ENCODE data around the gene PER1.

PER1 gene, protein sequence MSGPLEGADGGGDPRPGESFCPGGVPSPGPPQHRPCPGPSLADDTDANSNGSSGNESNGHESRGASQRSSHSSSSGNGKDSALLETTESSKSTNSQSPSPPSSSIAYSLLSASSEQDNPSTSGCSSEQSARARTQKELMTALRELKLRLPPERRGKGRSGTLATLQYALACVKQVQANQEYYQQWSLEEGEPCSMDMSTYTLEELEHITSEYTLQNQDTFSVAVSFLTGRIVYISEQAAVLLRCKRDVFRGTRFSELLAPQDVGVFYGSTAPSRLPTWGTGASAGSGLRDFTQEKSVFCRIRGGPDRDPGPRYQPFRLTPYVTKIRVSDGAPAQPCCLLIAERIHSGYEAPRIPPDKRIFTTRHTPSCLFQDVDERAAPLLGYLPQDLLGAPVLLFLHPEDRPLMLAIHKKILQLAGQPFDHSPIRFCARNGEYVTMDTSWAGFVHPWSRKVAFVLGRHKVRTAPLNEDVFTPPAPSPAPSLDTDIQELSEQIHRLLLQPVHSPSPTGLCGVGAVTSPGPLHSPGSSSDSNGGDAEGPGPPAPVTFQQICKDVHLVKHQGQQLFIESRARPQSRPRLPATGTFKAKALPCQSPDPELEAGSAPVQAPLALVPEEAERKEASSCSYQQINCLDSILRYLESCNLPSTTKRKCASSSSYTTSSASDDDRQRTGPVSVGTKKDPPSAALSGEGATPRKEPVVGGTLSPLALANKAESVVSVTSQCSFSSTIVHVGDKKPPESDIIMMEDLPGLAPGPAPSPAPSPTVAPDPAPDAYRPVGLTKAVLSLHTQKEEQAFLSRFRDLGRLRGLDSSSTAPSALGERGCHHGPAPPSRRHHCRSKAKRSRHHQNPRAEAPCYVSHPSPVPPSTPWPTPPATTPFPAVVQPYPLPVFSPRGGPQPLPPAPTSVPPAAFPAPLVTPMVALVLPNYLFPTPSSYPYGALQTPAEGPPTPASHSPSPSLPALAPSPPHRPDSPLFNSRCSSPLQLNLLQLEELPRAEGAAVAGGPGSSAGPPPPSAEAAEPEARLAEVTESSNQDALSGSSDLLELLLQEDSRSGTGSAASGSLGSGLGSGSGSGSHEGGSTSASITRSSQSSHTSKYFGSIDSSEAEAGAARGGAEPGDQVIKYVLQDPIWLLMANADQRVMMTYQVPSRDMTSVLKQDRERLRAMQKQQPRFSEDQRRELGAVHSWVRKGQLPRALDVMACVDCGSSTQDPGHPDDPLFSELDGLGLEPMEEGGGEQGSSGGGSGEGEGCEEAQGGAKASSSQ (N-terminal part only)

DNA sequence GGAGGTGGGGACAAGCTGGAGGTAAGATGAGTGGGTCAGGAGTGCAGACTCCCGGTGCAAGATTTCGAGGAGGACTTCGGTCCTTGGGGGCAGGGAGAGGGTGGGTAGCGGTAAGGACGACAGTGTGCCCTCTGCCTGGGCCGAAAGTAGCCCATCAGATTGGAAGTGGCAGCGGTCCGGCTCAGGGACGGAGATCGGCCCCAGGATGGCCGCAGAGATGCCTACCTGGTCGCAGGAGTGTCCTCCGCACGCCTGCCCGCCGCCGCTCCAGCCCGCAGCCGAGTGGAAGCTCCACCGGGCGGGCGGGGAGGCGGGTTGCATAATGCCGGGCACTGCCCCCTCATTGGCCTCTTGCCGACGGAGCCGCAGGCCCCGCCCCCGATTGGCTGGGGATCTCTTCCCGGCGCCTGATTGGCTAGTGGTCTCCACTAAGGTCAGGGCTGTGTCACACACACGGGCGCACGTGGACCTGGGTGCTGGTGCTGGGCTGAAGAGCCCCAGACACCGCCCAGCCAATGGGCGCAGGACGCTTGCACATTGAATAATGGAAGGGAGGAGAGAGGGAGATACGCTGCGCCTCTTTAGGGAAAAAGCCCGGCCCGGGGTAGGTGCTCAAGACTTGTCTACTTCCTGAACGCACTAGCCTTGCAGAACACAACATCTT, at the start of gene PER1:
Gene PER1, minus strand, starts transcription at position 293 of the 664 bp plus-strand sequence. CDS start 1,698 bp downstream, outside the sequence.
- DNase-seq (ENCODE audit: low spot score) = peak; percentile 95

DNA sequence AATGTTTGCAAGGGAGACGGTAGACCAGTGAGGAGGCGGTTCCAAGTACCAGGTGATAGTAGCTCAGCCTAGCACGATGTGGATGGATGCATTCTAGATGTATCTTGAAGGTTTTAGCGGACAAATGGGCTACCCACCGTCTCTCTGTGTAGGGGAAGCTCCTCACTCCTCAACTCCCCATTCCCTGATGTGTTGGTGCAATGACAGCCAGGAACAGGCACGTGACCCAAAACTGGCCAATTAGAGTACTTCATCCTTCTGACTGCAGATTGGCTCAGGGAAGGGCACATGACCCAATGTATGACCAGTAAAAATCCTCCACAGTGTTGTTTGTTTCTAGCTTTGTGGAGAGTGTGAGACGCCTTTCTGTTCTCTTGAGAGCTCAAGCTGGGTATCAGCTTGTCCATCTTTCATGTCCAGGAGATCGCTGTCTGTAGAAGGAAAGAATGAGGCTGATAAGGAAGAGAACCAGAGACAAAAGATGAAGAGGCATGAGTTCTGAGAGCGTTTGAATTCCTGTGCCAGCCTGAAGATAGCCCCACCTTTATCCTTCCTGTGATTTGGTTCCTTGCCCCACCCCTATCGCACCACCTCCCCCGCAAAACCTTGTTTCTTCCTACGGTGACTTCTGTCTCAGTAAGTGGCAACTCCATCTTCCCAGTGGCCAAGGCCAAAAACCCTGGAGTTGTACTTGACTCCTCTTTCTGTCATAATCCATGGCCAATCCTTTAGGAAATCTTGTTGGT, 40.0 kb upstream of the PER1 start:
- DNase-seq (ENCODE audit: low spot score) = peak; percentile 89

DNA sequence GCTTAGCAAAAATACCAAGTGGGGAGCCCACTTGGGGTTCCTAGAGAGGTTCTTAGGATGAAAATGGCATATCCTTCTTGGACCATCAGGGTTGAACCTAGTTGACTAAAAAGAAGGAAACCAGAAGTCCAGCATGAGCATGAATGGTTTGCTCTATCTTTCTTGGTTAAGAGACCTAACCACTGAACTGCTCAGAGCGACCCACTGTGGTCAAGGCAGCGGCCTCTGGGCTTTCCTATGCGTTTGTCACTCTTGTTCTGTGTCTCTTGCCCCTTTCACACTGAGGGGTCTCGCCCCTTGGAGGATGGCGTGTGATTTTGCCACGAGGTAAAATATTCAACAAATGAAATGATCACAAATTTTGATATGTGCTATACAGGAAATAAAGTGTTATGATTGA, 38.3 kb upstream of the PER1 start:
- DNase-seq (ENCODE audit: low spot score) = no peak

DNA sequence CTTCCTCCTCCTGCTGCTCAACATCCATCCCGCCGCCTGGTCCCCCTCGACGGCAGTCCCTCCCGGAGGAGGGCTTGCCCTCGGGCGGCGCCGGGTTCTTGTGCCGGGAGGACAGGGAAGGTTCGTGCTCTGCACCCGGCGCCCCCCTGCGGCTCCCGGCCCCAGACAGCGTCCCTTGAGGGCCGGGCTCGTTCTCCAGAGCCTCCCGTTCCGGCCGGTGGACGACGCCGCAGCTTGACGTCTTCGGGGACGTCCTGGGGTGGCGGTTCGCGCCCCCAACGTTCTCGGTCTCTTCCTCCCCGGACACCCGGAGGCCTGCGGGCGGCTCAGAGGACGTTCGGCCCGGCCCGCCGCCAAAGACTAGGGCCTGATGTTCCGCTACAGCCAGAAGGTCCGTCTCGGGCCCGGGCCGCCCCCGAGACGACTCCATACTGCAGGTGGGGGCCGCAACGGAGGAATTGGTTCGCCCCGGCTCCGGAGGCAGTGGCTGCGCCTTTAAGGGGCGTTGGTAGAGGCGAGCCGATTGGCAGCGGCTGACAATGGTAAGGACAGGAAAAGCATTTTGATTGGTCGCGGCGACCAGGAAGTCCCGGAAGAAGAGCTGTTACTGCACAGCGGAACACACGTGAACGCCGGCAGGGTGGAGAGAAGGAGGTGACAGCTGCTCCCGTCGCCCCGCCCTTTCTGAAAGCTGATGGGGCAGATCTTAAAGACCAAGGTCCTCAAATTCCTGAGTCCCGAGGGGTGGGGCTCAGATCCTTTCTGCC, 37.7 kb upstream of the PER1 start, which contains the start of gene BORCS6:
Gene BORCS6, minus strand, starts transcription at position 470 of the 767 bp plus-strand sequence. Its CDS starts 40 bp downstream, at position 430.
- DNase-seq (ENCODE audit: low spot score) = peak; percentile 99

DNA sequence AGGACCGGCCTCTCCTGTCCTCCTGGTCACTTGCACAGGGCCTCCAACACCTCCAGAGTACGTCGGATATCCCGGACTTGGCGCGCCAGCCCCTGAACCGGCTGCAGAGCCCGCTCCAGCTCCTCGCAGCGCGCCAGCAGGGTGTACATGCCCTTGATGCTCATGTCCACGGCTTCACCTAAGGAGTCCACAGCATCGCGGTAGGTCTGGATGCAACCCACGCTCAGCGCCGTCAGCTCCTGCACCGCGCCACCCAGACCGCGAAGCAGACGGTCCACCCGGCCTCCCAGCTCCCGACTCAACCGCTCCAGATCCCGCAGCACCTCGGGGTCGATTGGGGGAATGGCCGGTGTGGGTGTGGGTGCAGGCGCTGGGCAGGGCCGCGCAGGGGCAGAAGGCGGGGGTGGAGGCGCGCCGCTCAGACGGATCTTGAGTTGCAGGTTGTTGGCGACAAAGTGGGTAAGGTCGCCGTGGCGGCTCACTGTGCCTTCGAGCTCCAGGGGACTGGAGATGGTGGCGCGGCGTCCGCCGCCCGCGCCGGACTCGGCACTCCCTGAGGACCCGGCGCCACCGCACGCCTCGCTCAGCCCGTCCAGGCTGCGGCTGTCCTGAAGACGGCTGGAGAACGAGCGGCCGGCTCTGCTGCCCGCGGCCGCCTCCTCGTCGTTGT, 37.0 kb upstream of the PER1 start:
- DNase-seq (ENCODE audit: low spot score) = no peak

DNA sequence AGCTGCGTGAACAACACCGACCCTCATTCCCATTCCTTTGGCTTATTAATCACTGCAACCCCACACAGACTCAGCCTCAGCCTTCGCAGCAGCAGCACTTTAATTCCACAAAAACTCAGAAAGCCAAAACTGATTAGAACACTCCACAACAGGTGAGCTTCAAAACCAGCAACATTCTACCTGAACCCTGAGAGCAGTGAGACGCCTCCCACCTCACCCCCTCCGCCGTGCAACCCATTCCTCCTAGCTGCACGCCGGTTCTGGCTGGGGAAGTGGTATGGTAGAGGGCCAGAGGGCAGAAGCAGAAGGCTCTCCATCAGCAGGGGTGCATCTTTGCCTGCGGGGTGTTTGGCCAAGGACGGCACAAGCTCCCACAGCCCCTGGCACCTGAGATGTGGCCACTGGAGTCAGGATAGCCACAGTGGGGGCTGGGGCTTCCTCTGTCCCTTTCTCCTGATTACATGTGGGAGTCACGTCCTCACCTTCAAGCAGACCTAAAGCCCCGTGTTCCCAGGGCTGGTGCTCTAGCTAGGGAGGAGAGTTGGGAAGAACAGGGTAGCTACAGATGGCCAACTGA, 36.1 kb upstream of the PER1 start:
- DNase-seq (ENCODE audit: low spot score) = no peak

DNA sequence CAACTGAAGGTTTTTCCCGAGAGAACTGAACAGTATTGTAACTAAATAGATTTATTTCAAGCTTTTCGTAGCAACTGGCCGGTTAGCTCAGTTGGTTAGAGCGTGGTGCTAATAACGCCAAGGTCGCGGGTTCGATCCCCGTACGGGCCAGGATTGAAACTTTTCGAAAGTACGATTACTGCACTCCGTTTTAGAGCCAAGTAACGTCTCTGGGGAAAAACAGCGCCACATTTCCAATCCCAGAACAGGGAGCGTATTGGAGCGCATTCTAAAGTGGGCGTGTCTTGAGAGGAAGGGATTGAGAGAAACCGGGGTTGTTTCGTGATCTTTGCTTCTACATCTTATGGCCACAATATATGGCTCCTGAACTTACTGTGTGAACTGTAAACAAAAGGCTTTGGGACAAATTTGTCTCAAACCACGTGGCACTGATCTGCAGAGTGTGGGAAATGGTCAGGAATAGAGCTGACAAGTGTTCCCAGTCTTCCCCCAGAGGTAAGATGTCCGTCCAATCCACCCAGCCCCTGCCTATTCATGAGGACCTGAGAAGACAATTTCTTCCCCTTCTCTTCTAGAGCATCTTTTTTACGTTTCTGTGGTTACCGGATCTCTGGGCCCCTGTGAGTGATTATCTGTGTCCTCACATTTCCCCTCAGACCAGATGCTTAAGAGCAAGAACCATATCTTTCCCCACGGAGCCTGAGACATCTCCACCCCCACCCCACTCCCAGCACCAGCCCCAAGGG, 35.5 kb upstream of the PER1 start:
- DNase-seq (ENCODE audit: low spot score) = peak; percentile 97

DNA sequence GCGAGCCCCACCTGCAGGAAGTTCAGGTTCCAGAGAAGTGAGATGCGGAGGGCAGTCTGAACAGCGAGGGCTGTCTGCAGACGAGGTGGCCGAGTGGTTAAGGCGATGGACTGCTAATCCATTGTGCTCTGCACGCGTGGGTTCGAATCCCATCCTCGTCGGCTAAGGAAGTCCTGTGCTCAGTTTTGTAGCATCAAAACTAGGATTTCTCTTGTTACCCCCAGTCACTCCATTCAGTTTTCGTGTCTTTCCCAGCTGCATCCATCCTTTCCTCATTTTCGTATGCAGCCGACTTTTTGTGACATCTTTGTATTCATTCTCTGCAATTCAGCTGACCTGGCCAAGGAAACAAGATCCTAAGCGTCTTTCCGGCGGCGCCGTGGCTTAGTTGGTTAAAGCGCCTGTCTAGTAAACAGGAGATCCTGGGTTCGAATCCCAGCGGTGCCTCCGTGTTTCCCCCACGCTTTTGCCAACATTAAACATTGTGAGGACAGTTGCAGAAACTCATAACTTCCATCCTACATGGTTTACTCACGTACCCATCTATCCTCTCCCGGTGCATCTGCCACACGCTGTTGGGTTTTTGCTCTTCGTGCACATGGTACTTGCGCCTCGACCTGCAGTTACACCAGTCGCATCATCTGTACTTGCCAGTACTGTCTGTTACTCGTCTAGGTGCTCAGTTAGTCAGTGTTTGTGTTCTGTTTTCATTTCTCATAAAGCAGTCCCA, 34.7 kb upstream of the PER1 start:
- peak; percentile 97 for DNase-seq (ENCODE audit: low spot score)

DNA sequence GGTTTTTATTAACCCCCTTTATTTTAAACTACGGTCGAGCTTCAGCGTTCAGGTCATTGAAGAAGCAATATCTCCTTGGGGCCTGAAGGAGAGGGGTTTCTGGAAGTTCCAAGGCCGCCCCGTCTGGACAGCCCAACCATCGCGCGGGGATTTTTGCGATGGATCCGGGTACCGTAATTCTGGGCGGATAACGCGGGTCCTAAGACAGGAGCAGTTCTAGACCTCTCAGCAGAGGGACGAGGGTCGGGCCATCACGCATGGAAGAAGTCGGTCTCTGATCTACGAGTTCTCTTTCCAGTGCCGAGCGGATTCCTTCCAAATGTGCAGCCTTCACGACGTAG, 34.2 kb upstream of the PER1 start:
- no peak for DNase-seq (ENCODE audit: low spot score)

DNA sequence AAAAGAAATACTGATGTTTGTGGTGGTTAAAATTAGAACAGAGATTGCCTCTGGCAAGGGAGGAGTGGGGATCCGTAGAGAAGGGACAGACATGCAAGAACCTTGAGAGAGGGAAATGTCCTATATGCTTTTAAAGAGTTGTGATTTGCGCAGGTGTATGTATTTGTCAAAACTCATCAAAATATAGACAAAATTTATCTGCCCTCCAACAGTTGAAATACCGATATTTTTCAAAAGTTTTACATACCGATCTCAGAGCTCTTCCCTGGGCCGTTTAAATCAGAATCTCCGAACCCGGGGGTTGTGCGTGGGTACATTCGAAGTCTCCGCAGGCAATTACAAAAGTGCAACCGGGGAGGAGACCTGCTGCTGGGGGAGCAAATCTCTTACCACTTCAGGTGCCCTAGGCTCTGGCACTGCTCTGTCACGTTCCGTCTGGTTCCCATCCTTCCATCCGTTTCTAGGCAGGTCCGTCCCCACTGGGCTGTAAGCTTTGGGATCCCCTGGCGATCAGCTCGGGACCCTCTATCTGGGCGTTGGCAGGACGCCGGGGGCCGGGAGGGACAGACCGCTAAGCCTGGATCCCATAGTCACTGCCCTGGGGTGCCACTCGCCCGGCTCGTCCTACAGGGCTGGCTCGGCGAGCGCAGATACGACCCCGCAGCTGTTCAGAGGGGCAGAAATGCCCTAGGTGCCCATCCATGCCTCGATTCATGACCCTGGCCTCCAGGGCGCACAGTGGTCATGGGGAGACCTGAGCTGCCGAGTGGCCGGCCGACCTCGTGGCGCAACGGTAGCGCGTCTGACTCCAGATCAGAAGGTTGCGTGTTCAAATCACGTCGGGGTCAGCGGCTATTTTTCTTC, 33.6 kb upstream of the PER1 start:
- DNase-seq (ENCODE audit: low spot score) = peak; percentile 91

DNA sequence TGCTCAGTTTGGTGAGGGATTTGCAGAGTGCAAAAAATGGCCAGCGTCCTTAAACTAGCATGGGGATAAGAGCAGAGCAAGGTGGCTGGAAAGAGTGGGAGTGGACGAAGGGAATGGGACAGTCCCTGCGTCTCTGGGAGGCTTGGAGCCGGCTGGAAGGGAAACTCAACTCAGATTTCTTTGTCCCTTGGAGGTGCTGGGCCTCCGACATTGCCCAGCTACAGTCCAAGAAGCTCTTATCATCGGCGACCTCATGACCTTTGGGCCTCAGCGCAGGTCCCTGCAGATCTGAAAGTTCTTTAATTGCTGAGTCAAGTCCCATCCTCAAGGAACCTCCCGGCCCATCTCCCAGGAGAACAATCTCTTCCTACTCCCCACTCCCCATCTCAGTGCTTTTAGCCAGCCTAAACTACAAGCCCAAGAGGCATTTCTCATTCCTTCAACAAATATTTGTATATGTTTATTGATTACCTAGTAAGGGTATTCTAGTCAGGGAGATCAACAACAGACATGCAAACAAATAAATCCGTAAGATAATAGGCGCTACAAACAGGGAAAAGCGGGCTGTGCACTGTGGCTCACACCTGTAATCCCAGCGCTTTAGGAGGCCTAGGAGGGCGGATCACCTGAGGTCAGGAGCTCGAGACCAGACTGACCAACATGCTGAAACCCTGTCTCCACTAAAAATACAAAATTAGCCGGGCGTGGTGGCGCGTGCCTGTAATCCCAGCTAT, 25.0 kb upstream of the PER1 start:
- DNase-seq (ENCODE audit: low spot score) = no peak

DNA sequence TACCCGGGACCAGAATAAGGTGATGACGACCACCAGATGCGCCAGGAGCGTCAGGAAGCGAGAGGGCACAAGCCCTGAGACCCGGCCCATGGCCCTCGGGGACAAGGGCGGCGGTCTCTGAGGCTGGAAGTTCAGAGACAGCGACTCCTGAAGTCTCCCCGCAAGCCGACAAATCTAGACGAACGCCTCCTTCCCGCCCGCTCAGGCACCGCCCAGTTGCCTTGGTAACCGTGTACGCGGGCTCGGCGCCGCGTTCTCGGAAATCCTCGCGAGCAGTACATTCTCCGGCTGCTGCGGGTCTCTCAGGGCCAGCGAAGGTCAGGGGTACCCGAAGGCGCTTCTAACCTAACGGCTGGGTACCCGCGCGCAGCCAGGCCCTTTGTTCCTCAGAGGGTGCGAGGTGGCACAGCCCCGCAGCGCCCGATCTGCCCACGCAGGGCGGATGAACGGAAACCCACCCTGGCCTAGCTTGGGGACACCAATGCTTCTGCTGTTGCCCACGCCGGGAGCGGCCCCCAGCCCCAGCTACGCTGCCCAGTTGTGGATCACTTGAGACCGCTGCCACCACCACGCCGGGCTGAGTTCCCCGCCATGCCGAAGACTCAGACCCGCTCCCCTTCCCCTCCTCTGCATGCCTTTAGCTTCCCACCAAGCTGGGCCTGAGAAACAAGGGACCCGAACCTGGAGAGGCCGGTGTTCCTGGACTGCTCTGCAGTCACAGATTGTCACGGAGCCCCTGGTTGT, 24.2 kb upstream of the PER1 start, which contains the start of gene TMEM107:
Gene TMEM107, minus strand, starts transcription at position 184 of the 744 bp plus-strand sequence. Its CDS starts 94 bp downstream, at position 90.
- DNase-seq (ENCODE audit: low spot score) = peak; percentile 91

DNA sequence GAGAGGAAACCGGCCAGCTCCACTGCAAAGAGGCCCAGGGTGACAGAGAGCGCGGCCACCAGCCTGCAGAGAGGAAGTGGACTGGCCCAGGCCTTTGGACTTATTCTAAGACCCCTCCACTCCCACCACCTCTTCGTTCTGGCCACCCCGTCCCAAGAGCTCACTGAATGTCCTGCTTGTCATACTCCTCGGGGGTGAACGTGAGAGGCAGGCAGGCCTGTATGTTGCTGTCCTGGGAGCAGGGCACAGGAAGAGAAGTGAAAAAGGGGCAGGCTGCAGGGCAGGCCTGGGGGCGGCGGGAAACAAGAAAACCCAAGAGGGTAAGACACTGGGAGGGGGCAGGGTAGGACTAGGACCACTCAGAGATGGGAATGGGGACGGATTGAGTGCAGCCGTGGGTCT, 23.6 kb upstream of the PER1 start:
- DNase-seq (ENCODE audit: low spot score) = no peak

DNA sequence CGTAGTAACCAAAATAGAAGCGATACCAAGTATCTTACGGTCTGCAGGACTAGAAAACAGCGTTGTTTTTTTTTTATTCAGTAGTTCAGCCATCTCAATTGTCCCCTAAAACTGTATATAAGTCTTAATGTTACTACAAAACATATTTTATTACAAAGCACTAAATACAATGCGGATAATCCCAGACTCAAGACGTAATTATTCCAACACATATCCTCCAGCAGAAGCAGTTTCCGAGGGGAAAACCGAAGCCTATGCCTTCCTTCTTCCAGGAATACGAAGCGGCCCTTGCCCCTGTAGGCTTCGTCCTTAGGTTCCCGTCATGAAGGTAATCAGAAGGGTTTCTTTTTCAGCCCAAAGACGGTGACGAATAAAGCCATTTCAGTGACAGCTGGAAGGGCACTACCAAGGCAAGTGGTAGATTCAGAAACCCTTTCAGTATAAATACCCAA, 21.7 kb upstream of the PER1 start:
- DNase-seq (ENCODE audit: low spot score) = no peak

Measured in activated CD4-positive, alpha-beta T cell treated with anti-CD3 and anti-CD28 coated beads, Interleukin-2, Interleukin-4, amounts not matched to agents 100 ng/mL and 50 ng/mL, durations not matched to agents 16 hours and 8 hours (primary cell).